ENCODE results near the gene UBA52. TPM values are rescaled to one million over a fixed set of nuclear protein-coding genes. Genes with fewer than 3 reads are reported as not detected.

The UBA52 gene
- polyA plus RNA-seq, 1 experiment, result 1,723 TPM

- no peak for TF ChIP-seq CTCF (IDR thresholded peaks at IDR 0.05; ENCODE audit: low read depth, low read length)
- Histone ChIP-seq H3K27ac (ENCODE audit: low read depth, low read length) (no peak overlapping the region), H3K4me3 (ENCODE audit: low read depth, low read length) (no peak overlapping the region), H3K9me3 (ENCODE audit: control insufficient read depth, insufficient read depth, low read length) (no peaks in the 10 kb centered on the region), H3K27me3 (ENCODE audit: control insufficient read depth, insufficient read depth, low read length) (peaks cover 3% of the 10 kb centered on the region)
- ChIA-PET POLR2A (interaction anchor here (0.7 kb wide), 1 partner anchor 23 kb away, joined by 3 read pairs; the partner anchor contains the start of gene KXD1), CTCF (interaction anchor here (1.0 kb wide), 1 partner anchor 14 kb away, joined by 4 read pairs; no protein-coding TSS in a partner anchor)
- DNase-seq (ENCODE audit: low read depth, low spot score), result no peak
These were observed 8.7 kb downstream of the UBA52 start for GRCh38 chr19:18580311-18580710.

DNA sequence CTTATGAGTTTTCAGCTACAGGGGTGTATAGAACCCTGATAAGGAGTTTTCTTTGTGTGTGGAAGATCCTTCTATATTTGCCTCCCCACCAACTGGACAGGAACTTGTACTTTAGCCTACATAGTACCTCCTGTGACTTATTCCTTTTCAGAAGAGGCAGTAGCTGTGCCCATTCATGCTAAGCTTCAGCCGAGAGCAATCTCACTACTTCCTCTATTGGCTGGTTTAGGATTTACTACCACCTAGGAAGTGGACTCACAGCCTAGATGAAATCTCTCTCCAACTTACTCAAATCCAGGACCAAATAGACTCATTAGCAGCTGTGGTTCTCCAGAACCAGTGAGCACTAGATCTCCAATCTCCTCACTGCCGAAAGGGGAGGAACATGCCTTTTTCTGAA is 14.6 kb downstream of the UBA52 start:
- ChIA-PET POLR2A (interaction anchor here (1.1 kb wide), 1 partner anchor 15 kb away, joined by 3 read pairs; the partner anchor contains the start of gene UBA52), CTCF (interaction anchor here (1.2 to 2.2 kb wide), 3 partner anchors 8 to 261 kb away, joined by 3 to 7 read pairs (median 4); no protein-coding TSS in a partner anchor)
- no peak for DNase-seq (ENCODE audit: low read depth, low spot score)
- no peak overlapping the region for H3K27ac ChIP-seq (ENCODE audit: low read depth, low read length)
- H3K27me3 ChIP-seq (ENCODE audit: control insufficient read depth, insufficient read depth, low read length), result peaks cover 3% of the 10 kb centered on the region
- peak; percentile 13; the same call in 1 of the 2 replicates for TF ChIP-seq CTCF (IDR thresholded peaks at IDR 0.05; ENCODE audit: low read depth, low read length)
- H3K4me3 ChIP-seq (ENCODE audit: low read depth, low read length), result no peak overlapping the region
- no peaks in the 10 kb centered on the region for H3K9me3 ChIP-seq (ENCODE audit: control insufficient read depth, insufficient read depth, low read length)

GRCh38 chr19:18587561-18587960 is 15.9 kb downstream of the UBA52 start:
- ChIA-PET POLR2A (interaction anchor here (2.8 kb wide), 1 partner anchor 15 kb away, joined by 28 read pairs; the partner anchor contains the start of gene UBA52), CTCF (interaction anchor here (0.6 to 3.1 kb wide), 5 partner anchors 29 to 279 kb away, joined by 3 to 38 read pairs (median 6); no protein-coding TSS in a partner anchor)
- H3K27ac ChIP-seq (ENCODE audit: low read depth, low read length), result no peak overlapping the region

GRCh38 chr19:18587962-18588610 is 16.4 kb downstream of the UBA52 start:
- TF ChIP-seq CTCF (IDR thresholded peaks at IDR 0.05; ENCODE audit: low read depth, low read length), result no peak
- H3K27me3 ChIP-seq (ENCODE audit: control insufficient read depth, insufficient read depth, low read length), result no peaks in the 10 kb centered on the region
- H3K4me3 ChIP-seq (ENCODE audit: low read depth, low read length), result peak overlapping the region; percentile 82
- no peak for DNase-seq (ENCODE audit: low read depth, low spot score)
- POLR2A ChIA-PET, result interaction anchor here (0.6 to 2.8 kb wide), 3 partner anchors 16 to 378 kb away, joined by 3 to 28 read pairs (median 6); partner anchors contain the start of gene UBA52
- H3K9me3 ChIP-seq (ENCODE audit: control insufficient read depth, insufficient read depth, low read length), result no peaks in the 10 kb centered on the region
- CTCF ChIA-PET, result interaction anchor here (0.6 to 3.1 kb wide), 11 partner anchors 14 to 279 kb away, joined by 3 to 38 read pairs (median 5); no protein-coding TSS in a partner anchor
- peak overlapping the region; percentile 77 for H3K27ac ChIP-seq (ENCODE audit: low read depth, low read length)

More at GRCh38 chr19:18587561-18587960, 15.9 kb downstream of the UBA52 start:
- Histone ChIP-seq H3K4me3 (ENCODE audit: low read depth, low read length) (no peak overlapping the region), H3K9me3 (ENCODE audit: control insufficient read depth, insufficient read depth, low read length) (no peaks in the 10 kb centered on the region), H3K27me3 (ENCODE audit: control insufficient read depth, insufficient read depth, low read length) (peaks cover 1% of the 10 kb centered on the region)
- DNase-seq (ENCODE audit: low read depth, low spot score), result no peak
- no peak for TF ChIP-seq CTCF (IDR thresholded peaks at IDR 0.05; ENCODE audit: low read depth, low read length)

Measured in AG04450 (cell line).